ENCODE data around the gene CLIP2.
"Not testable (repeated sequence)": the region's sequence is repeated elsewhere in the genome, so short reads cannot be mapped to it uniquely, and the experiment has no call there.

CLIP2 gene

DNA sequence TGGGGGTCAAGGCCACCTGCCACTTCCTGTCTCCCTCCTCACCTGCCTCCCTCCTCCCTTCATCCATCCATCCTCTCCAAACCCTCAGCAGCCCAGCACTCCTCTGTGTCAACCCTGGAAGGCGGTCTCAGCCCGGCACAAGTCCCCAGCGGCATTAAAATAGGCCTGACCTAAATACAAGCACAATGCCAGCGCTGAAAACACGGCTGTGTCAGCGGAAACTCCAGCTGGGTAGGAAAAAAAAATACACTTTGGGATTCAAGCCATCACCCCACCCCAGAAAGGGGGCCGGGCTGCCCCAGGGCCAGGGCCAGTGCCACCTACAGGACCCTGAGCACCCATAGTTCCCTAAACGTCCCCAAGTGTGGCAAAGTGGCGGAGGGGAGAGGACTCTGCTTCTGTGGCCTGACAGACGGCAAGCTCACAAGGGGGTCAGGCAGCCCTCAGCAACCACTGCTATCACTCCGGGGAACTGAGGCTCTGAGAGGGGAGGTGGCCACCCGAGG, 141.8 kb downstream of the CLIP2 start:
- no peak for DNase-seq (ENCODE audit: low read depth)

GRCh38 chr7:74437291-74437571, 148.0 kb downstream of the CLIP2 start:
- not testable (repeated sequence) for DNase-seq (ENCODE audit: low read depth)

GRCh38 chr7:74438327-74438726, 149.1 kb downstream of the CLIP2 start:
- DNase-seq (ENCODE audit: low read depth): no peak

- DNase-seq (ENCODE audit: low read depth): no peak
Measured at GRCh38 chr7:74439541-74439940, 150.3 kb downstream of the CLIP2 start.

DNA sequence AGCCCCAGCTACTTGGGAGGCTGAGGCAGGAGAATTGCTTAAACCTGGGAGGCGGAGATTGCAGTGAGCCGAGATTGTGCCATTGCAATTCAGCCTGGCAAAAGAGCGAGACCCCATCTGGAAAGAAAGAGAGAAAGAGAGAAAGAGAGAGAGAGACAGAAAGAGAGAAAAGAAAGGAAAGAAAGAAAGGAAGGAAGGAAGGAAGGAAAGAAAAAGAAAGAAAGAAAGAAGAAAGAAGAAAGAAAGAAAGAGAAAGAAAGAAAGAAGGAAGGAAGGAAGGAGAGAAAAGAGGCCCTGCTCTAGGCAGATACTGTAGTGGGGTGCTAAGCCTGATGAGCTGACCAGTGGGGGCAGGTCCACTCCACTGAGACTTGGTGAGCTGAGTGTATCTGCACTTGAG, 150.9 kb downstream of the CLIP2 start:
- DNase-seq (ENCODE audit: low read depth): not testable (repeated sequence)

DNA sequence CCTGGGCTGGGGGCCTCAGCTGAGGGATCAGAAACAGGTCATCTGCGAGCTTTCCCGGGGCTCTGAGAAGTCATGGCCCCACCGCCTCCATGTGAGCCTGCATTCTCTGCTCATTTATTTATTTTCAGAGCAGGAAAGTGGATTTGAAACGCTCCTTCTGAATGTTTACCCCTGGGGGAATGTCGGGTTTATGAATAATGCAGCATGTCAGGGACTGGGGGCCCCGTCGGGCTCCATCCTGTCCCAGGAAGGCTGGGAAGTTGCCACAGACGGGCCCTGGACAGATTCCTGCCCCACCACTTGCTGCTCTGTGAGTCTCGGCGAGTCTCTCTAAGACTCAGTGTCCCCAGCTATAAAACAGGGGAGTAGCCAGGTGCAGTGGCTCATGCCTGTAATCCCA, 152.6 kb downstream of the CLIP2 start:
- no peak for DNase-seq (ENCODE audit: low read depth)

DNA sequence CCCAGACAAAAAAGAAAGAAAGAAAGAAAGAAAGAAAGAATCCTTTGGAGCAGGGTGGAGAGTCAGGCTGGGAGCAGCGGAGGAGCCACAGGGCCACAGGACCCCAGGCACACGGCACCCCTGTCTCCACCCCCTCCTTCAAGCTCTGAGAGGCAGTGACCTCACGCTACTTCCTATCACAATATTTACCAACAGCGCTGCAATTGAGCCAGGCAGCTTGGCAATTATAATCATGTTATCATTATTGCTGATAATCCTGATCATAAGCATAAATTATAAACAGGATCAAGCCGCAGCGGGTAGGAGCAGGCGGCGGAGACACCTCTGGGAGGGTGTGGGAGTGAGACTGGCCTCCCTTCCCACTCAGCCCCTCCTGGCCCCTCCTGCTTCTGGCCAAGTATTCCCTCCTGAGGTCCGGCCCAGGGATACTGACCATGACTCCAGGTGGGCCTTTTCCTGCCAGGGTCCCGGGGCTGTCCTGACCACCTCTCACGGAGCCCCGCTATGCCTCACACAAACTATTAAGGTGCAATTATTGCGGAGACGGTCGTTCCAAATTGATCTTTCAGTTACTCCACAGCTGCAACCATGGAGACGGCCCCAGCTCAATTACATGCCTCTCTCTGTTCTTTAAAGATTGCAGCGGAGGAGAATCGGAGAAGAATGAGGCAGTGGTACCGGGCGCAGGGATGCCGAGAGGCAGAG, 154.5 kb downstream of the CLIP2 start:
- DNase-seq (ENCODE audit: low read depth): no peak

DNA sequence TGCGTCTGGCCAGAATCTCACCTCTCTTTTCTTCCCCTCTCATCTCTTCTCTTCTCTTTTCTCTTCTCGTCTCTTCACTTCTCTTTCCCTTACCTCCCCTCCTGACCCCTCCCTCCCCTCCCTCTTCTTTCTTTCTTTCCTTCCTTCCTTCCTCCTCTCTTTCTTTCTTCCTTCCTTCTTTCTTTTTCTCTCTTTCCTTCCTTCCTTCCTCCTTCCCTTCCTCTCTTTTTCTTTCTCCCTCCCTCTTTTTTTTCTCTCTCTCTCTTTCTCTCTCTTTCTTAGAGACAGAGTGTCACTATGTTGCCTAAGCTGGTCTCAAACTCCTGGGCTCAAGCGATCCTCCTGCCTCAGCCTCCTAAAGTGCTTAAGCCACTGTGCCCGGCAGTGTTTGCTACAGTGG, 159.9 kb downstream of the CLIP2 start:
- DNase-seq (ENCODE audit: low read depth): no peak

DNA sequence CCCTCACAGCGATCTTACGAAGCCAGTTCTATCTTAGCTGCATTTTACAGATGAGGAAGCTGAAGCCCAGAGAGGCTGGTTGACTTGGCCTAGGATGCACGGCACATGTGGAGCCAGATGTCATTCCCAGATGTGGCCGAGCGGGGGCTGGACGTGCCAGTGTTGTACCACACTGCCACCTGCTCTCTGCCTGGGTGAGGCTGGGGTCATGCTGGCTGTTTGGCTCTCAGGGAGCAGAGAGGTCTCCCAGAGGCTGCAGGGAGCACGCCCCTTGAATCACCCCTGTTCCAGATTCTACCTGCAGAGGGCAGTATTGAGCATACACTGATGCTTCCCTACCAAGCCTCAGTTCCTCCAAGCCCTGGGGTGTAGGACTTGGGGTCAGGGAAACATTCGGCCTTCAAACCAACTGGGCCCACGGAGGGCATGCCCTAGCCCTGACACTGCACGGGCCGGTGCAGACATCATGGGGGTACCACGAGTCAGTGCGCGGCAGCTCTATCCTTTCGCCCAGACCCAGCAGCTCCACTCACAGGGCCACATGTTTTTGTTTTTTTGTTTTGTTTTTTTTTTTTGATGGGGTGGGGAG, 160.7 kb downstream of the CLIP2 start:
- DNase-seq (ENCODE audit: low read depth): peak; percentile 30

- DNase-seq (ENCODE audit: low read depth): no peak
Measured at GRCh38 chr7:74452748-74453321, 163.6 kb downstream of the CLIP2 start.

DNA sequence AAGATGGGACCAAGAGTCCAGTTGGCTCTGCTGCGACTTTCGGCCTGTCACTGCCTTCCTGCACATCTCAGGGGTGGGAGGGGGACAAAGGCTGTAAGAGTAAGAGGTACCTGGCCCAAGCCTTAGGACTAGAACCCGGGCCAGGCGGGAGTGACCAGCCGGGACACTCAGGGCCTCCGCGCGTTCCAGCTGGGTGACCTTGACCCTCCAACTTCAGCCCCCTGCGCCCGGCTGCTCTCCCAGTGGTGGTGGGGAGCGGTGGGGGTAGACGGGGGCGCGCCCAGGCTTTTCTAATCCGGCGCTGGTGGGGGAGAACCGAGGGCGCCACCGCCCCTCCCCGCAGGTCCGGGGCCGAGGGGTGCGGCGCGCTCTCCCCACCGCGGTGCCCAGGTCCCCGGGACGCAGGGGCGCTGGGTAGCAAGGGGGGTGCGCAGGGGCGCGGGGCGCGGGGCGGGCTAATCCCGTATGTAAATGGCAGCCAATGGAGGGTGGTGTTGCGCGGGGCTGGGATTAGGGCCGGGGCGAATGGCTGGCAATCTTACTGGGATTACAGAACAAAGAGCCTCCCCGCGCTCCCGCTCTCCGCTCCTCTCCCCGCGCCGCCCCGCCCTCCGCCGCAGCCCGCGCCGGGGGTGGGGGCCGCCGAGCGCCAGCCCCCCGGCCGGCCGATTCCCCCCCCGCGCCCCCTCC, 164.3 kb downstream of the CLIP2 start, which contains the start of gene GTF2IRD1:
Gene GTF2IRD1, plus strand, starts transcription at position 585 of the 690 bp plus-strand sequence. CDS start 54,175 bp downstream, outside the sequence.
- peak; percentile 74 for DNase-seq (ENCODE audit: low read depth)

DNA sequence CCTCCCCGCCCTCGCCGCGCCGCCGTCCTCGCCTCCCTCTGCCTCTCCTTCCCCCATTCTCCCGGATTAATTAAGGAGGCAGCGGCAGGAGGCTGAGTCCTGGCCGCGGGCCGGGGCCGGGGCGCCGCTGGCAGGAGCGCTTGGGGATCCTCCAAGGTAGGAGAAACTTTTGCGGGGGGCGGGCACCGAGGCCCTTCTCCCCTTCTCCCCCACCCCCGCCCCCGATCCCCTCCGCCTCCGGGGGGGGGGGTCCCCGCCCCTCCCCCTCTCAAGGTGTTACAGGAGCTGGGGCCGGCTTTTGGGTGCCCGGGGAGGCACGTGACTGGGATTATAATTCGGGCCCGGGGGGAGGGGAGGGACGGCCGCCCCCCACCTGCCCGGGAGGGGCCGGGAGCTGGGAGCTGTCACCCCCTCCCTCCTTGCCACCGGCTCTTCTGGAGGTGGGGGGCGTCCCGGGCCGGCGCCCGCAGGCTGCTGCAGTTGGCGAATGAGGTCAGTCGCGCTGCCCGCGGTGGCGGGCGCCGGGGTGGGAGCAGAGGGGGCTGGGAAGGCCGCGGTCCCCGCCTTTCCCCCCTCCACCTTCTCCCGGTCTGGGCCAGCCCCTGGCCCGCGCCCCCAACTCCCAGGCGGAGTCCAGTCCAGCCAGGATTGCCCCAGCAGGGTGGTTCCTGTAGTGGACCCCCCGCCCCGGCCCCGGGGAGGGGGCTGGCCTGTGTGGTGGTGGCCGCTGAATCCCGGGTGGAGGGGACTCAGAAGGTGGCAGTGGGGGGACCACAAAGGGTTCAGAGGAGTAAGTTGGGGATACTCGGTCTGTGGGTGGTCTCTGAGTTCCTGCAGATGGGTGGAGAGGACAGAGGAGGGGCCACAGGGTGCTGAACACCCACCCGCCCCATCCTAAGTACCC, 165.1 kb downstream of the CLIP2 start:
- DNase-seq (ENCODE audit: low read depth): no peak

GRCh38 chr7:74454925-74455288, 165.7 kb downstream of the CLIP2 start:
- DNase-seq (ENCODE audit: low read depth): no peak

GRCh38 chr7:74455291-74455804, 166.1 kb downstream of the CLIP2 start:
- DNase-seq (ENCODE audit: low read depth): peak; percentile 36
